Hematopoietic multipotent progenitor cell treated with erythropoietin and hydrocortisone succinate and interleukin-3 and kit ligand, for 15 days (in vitro differentiated cells): ENCODE results near the gene FAM240B.

ENCODE experiments used
- DNase-seq: peaks from one replicate; pipeline ENCODE4 v3.0.0-alpha.2; 2015; ENCODE audit warnings: low spot score

FAM240B gene

DNA sequence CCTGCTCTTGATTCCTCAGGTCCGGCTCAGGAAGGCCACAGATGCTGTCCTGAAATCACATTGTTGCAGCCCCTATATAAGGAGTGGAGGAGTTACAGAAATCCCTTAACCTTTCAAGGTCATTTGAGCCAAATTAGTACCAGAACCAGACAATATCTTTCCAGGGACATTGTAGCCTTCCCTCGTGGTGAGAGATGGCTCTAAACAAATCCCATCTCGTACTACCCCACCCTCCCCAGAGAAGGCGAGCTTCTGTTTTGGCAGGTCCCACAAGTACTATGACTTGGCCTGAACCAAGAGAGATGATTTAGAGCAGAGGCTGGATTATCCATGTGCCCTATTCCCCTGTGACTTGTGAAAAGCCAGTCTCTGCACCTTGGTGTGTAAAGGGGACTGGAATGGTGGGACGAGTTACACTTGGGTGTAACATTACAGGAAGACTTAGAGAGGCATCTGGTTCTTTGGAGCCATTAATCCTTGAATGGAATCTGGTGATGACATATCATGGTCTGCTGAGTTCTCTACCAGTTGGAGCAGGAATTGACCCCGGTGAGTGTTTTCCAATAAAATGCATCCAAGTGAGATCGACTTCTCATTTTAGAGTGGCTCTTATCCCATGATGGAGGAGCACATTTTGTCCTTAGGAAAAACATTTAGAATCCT is at the start of gene FAM240B:
Gene FAM240B (minus strand): TSS at position 51 of the 663 bp plus-strand sequence. CDS start 16,134 bp downstream, outside the sequence.
- DNase-seq = no peak

DNA sequence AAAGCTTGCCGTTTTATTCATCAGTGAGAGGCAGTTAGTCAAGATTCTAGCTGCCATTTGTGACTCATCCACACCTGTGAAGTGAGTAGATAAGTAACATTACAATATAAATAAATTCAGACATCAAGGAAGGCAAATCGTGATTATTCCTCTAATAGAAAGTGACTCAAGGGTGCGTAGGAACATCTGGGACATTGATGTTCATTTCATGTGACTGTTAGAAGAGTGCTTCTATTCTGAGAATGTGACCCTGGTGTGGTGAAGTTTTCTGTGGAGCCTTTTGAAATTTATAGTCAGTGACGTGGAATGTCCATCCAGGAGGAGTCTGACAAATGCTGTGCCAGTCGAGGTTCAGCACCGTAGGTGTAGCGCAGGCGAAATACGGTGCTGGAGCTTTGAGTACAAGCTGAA is 48.4 kb upstream of the FAM240B start:
- DNase-seq = no peak

GRCh38 chr9:38765101-38765500 is 45.2 kb upstream of the FAM240B start:
- DNase-seq = no peak

GRCh38 chr9:38761999-38762398 is 42.1 kb upstream of the FAM240B start:
- DNase-seq = no peak

DNA sequence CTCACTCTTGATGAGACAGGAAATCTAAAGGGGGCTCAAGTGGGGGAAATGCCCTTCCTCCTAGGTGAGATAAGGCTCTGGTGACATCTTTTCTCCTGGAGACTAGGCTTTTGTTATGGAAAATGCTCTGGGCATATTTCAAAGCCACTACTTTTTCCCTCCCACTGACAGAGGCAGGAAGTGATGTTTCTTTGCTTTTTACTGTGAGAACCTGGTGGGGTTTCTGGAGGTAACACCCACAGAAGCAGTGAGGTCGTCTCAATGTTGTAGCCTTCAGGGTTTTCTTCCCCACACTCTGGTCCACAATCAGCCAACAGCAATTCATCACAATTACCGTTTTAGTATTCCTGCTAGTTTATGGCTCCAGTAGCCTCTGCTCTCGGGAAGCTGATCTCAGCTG is 41.4 kb upstream of the FAM240B start:
- DNase-seq = no peak

GRCh38 chr9:38756702-38757101 is 36.8 kb upstream of the FAM240B start:
- DNase-seq = no peak

- no peak for DNase-seq
Measured at GRCh38 chr9:38747941-38748340, 28.0 kb upstream of the FAM240B start.

DNA sequence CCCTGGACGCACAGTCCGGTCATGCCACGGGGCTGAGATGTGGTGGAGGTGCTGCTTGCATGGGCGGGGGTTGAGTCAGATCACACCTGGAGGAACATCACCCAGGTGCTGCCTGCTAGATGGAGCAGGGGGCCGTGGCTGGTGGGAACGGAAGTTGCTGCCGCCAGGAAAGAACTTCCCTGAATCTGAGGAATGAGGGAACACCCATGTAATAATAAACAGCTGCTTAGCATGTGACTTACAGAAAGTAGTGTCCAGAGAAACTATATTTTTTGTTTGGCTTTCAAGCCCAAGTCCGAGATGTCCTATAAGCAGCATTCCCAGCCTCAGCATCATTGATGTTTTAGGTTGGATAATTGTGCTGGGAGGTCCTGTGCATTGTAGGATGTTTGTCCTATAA is 27.1 kb upstream of the FAM240B start:
- no peak for DNase-seq

DNA sequence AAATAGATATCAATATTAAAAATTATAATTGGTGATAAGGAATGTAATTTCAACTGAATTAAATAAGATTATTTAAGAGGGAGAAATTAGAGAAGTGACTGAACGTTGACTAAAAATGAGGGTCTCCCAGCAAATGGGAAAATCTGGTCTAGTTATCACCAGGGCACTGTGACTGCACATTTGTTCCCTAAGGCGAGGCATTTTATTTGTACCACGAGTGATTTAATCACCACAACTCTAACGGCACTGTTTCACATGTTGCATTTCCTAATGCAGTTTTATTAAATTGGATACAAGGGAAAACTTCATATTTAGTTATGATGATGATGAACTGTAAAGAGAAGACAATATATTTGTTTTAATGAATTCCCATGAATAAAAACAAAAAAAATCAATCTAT is 26.4 kb upstream of the FAM240B start:
- no peak for DNase-seq

- no peak for DNase-seq
Measured at GRCh38 chr9:38744484-38744883, 24.6 kb upstream of the FAM240B start.

GRCh38 chr9:38737246-38737645 is 17.3 kb upstream of the FAM240B start:
- no peak for DNase-seq

DNA sequence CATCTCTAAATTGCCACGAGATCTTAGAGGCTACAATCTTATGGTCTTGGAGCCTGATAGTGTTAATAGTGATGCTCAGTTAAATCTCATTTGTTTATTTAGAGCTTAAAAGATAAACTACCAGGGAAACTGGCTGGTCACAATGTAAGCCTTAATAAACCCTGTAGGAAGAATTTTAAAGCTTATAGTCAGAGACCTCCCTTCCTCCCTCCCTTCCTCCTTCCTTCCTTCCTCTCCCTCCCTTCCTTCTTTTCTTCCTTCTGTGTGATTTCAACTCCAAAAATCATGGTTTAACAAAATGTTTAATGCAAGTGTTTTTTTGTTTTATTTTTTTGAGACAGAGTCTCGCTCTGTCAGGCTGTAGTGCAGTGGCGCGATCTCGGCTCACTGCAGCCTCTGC is 14.9 kb upstream of the FAM240B start:
- no peak for DNase-seq

- no peak for DNase-seq
Measured at GRCh38 chr9:38733503-38733902, 13.6 kb upstream of the FAM240B start.

- DNase-seq = no peak
Measured at GRCh38 chr9:38732885-38733284, 13.0 kb upstream of the FAM240B start.

DNA sequence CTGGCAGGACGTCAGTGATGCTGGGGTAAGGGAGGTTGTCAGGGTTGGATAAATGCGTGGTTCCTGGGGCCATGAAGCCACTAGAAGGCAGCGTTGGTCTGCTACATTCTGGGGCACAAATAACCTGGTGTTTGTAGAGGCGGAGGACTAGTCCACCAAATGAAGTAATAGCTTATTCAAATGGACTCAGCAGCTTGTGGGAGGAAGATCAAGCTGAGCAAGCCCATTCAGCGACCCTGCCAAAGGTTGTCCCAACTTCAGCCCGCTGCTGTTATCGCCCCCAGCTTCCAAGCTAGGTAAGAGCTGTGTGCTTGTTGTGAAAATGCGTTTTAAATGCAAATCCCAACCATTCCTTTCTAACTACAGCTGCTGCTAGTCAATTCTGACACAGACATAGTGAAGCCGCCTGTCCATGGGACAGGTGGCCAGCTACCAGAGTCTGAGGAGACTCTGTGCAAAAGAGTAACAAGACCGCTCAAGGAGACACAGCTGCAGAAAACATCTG is 7.6 kb upstream of the FAM240B start:
- DNase-seq = no peak

GRCh38 chr9:38724754-38725153 is 4.8 kb upstream of the FAM240B start:
- DNase-seq = no peak

DNA sequence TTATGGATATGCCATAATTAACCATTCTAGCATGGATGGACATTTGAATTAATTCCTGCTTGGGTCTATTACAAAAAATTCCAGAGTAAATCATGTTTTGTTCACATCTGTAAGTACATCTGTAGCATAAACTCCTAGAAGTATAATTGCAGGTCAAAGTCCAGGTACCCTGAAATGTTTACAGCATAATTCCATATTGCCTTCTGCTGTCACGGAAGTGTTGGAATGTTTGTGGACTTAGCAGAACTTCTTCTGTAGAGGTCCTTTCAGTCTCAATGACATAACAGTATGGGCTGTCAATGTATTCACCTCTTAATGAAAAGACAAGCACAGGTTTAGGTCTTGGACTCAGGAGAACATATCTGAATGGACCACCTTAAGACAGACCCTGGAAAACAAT is 1.8 kb downstream of the FAM240B start:
- DNase-seq = no peak

DNA sequence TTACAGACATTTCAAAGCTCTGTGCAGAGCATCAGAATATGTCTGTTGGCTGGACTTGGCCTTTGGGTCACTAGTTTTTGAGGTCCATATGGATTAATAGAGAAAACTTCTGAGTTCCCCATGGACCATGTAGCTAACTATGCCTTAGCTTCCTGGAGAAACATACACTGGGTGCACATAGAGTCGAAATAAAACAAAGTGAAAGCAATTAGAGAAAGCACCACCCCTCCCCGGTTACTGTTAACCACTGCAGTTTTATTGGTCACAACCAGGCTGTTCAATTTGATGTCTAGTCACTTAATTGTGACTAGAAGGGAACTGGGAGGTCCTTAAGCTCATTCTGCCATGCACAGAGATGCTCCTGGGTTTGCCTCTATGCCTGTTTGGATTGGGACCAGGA is 4.2 kb downstream of the FAM240B start:
- DNase-seq = no peak

GRCh38 chr9:38713426-38713825 is 6.5 kb downstream of the FAM240B start:
- no peak for DNase-seq

- no peak for DNase-seq
Measured at GRCh38 chr9:38708759-38709158, 11.2 kb downstream of the FAM240B start.

GRCh38 chr9:38707885-38708637 is 11.9 kb downstream of the FAM240B start:
- no peak for DNase-seq

GRCh38 chr9:38706493-38706892 is 13.4 kb downstream of the FAM240B start:
- DNase-seq = no peak

DNA sequence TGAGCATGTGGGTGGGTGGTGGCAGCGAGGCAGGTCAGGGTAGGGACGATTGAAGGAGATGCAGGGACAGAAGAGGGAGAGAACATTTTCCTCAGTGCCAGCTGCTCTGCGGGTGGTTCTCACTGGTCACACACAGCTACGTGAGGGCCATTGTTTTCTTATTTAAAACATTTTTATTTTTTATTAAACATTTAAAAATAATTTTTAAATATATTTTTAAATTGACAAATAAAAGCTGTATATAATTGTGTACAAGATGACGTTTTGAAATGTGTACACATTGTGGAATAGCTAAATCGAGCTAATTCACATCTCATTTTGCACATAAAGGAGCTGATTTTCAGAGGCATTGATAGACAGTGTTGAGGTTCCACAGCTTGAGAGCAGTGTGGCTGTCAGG is 14.0 kb downstream of the FAM240B start:
- no peak for DNase-seq

- no peak for DNase-seq
Measured at GRCh38 chr9:38700695-38701094, 19.2 kb downstream of the FAM240B start.
